ENCODE results near the gene KCTD2.

Gene KCTD2

DNA sequence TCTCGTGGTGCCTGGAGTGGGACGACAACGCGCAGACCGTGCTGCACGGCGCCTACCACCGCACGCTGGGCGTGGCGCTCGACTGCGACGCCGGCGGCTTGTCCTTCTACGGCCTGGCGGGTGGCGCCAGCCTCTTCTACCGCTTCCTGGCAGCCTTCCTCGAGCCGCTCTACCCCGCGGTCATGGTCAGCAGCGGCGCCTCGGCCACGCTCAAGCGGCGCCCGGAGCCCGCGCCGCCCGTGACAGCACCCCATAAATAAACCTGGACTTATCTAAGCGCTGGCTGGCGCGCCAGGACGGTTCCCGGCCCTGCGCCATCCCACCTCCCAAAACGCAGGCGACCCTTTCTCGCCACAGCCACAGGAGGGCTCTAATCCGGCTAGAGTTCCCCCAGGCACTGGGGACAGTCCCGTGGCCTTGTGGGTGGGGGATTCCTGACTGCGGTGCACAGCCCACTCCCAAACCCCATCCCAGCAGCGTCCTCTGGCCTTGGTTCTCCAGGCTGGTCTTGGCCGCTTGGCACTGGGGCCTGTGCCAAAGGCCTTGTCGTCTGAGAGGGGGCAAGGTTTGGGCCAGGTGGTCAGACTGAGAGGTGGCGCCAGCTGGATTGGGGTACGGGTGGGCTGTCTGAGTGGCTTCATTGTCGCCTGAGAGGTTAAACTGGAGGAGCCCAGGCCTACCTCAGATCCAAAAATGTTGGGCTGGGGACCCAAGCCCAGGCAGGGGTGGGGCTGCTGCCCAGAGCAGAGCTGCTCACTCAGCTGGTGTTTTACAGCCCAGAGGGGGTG lies 30.7 kb downstream of the KCTD2 start:
- no peak for DNase-seq (ENCODE audit: low spot score)

DNA sequence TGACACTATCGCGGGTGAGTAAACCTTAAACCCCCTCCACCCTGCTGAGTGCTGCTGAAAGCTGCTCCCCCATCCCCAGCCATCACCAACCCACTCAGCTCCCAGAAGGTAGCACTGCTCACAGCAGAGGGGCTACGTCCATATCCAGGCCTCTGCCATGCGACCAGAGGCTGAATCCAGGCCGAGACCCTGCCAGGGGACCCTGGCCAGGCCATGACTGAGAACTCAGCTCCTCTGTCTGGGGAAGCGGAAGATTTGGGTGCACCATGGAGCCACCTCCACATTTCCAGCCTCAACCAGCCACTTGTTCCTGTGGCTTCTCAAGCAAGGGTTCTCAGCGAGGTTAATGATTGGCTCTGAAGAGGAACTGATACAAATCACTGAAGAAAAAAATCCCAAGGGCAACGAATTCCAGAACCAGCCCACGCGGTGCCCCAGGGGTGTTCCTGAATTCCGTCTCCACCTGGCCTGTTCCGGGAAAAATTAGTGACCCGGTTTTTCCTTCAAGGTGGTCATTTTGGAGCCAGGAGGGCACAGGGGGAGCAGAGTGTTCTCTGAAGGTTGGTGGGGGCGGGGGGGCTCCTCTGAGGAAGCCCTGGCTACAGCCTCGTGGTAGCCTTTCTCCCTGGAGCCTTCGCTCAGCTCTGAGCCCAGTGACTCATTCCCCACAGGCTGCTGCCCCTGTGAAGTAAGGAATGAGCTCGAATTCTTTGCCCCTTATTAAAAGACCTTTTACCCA lies 31.4 kb downstream of the KCTD2 start:
- no peak for DNase-seq (ENCODE audit: low spot score)

DNA sequence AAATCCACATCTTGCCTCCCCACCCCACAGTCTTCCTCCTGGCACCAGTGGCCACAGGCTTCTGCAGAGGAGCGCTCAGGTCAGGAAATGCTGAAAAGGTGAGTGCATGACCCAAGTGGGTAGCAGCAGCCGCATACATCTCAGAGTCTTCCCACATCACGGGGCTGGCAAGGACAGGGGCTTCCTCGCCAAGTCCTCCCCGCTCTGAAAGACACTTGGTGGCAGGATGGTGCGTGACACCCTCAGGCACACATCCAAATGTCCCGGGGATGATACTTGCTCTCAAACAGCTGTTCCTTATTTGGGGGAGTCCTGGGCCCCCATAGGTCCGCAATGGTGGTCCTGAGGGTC lies 32.0 kb downstream of the KCTD2 start:
- no peak for DNase-seq (ENCODE audit: low spot score)

DNA sequence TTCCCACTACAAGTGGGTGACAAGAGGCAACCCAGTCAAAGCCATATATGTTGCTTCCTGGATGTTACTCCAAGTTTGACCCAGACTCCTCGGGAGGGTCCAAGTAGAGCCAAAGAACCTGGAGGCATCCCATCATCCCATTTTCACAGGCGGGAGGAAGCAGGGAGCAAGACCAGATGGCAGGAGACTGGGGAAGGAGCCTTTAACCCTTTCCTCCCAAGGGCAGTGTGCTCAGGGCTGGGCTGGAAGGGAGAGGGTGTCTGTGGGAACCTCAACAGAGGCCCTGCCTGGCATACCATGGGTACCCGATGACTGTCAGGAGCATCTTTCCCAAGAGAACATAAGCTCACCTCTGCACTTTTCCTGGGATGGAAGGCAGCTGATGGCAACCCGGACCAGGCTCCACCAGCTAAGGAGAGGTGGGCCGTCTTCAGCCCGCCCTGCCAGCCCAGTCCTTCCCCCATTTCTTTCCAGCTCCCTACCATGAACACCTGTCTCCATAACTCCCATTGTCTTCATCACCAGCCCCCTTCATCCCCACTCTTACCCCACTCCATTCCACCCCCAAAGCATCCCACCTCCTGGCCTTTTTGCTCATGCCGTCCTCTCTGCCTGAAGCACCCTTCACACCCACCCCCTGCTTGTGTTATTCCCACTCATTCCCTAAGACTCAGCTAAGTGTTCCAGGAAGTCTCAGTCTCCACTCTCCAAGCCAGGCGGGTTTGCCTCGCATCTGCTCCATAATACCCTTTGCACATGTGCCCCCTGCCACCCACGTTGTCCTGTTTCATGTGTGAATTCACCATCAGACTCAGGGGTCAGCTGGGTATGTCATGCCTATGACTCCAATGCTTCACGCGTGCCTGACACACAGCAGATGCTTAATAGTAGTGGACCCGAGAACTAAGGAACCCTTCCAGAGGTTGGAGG lies 34.9 kb downstream of the KCTD2 start:
- DNase-seq (ENCODE audit: low spot score), result no peak

DNA sequence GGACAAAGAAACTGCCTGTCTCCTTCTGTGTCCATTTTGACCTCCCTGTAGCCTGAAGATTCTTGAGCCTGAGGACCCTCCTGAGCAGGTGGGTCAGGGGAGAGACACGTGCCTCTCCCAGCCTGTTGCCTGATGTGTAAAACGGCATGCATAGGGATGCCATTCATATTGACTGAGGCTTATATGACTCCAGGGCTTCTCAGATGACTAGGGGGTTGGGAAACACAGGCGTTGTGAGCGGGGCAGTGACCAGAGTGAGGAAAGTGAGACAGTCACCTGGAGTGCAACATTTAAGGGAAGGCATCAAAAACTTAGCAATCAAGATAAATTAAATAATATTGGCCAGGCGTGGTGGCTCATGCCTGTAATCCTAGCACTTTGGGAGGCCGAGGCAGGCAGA lies 35.7 kb downstream of the KCTD2 start:
- DNase-seq (ENCODE audit: low spot score), result no peak

DNA sequence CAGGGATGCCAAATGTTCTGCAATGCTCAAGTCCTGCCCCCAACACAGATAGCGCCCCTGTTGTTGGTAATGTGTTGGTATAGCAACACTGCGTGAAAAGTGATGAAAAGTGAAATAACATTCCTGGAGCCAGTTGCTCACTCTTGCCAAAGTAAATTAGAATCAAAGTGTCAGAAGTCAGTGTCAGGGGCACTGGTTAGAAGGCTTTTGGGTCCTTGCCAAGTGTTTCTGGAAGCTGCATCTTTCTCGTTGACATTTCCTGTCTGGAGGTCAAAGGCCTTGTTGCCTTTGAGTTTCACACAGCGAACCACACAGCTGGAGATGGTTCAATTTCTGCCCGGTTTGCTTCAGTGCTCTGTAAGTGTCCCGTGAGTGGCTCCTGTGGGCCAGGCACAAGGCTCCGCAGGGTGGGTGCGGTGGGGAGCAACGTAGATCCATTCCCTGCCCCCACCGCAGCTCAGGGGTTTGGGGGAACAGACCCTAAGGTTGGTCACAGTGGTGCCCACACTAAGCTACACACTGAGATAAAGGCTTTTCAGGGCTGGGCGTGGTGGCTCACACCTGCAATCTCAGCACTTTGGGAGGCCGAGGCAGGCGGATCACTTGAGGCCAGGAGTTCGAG lies 37.1 kb downstream of the KCTD2 start:
- DNase-seq (ENCODE audit: low spot score), result no peak

DNA sequence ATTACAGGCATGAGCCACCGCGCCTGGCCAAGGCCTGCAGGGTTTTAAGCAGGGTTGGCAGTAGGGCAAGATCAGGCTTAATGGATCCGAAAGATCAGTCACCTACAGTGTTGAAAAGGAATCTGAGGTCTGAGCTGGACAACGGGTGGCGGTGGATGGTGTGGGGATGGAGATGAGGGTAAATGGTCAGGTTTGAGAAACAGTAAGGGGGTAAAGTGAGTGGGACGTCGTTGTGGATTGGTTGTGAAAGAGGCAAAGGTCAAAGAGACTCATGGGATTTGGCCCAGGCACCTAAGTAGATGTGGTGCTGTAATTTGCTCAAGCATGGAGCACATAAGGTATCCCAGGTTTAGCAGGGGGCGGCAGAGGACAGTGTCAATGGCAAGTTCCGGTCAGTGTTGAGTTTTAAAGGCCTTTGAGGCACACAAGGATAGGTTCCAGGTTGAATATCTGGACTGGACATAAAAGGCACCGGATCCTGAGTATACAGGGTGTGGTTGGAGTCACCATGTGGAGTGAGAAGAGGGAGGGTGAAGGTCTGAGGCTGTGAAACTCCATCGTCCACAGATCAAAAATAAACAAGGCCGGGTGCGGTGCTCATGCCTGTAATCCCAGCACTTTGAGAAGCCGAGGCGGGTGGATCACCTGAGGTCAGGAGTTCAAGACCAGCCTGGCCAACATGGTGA lies 39.6 kb downstream of the KCTD2 start:
- no peak for DNase-seq (ENCODE audit: low spot score)

DNA sequence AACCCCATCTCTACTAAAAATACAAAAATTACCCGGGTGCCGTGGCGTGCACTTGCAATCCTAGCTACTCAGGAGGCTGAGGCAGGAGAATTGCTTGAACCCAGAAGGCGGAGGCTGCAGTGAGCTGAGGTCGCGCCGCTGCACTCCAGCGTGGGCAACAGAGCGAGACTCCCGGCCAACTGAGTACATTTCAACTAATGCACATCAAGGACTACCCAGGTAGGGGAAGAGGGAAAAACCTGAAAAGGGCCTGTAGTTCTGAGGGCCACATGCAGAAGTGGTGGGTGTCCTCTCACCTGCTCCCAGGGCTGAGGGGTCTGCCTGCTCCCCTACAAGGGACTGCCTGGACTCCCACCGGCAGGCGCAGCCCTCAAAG lies 40.1 kb downstream of the KCTD2 start:
- no peak for DNase-seq (ENCODE audit: low spot score)

DNA sequence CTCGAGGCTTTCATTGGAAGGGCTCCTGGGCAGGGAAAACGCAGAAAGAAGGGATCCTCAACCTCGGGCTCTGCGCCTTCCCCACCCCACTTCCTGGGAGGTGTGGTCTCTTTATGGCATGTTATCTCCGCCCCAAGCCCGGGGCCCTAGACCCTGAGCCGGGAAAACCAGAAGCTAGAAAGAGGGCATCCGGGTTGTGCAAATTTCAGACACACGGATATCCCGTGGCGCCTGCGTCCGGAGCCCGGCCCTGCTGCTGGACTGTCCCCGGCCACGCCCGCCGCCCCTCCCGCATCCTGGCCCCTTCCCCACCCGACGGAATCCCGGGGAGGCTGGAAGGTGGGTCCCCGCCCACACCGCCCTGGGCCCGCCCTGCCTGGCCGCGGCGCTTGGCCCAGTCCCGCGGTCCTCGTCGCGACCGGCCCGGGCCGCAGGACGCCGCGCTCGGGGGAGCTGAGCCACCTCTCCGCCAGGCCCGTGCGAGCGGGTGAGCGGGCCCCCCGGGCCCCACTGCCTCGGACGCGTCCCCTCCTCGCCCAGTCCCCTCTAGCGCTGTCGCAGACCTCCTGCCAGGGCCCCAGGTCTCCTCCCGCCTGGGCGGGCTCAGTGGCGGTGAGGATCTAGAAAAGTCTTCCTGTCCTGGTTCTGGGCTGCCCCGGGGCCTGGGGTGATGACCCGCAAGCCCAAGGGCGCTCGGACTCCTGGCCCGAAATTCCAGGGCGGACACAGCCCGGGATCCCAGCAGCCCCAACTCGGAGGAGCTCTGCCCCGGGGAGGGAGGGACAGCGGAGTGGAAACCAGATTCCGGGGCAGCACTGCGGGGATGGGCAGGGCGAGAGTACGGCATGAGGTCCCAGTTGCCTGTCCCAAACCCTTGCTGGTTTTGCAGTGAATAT lies 40.8 kb downstream of the KCTD2 start, which contains the start of gene SLC16A5:
Gene SLC16A5 (plus strand): TSS at position 397 of the 896 bp plus-strand sequence. CDS start 5,683 bp downstream, outside the sequence.
- DNase-seq (ENCODE audit: low spot score), result peak; percentile 96

DNA sequence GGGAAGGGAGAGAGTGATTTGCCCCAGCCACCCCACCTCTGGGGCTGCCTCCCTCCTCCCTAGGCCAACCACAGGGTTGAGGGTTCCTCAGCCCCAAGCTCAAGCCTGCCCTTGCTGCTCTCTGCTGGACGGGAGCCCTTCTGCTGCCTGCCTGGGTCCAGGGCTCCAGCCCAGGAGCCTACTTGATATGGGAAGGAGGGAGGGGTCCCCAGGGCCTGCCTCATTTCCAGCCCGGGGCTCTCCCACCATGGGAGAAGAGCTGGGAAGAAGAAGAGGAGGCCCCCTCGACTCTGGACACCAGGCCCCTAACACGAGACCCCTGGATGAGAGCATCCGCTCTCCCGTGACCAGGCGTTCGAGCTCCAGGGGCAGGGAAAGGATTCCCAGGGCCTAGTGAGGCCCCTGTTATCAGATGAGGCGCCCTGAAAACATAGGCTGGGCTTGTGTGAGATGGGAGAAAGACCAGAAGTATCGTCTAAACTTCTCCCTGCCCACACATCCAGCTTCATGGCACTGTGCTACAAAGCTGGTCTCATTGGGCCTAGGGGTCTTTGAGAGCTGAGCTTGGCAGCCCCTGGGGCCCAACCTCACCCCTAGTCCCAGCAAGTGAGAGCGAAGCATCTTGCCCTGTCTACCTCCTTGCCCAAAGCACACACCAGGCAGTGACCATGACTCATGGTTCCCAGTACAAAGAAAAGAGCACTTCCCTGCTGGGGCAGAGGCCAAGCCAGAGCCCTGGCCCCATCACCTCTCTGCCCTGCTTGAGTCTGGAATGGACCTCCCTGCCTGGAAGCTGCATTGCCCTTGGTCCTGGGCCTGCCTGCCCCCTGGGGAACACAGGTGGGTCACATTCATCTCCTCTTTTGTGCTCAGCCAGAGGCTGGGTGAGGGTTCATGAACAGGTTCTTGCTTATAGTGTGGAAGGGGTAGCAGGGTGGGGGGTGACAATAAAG lies 41.7 kb downstream of the KCTD2 start:
- DNase-seq (ENCODE audit: low spot score), result no peak

DNA sequence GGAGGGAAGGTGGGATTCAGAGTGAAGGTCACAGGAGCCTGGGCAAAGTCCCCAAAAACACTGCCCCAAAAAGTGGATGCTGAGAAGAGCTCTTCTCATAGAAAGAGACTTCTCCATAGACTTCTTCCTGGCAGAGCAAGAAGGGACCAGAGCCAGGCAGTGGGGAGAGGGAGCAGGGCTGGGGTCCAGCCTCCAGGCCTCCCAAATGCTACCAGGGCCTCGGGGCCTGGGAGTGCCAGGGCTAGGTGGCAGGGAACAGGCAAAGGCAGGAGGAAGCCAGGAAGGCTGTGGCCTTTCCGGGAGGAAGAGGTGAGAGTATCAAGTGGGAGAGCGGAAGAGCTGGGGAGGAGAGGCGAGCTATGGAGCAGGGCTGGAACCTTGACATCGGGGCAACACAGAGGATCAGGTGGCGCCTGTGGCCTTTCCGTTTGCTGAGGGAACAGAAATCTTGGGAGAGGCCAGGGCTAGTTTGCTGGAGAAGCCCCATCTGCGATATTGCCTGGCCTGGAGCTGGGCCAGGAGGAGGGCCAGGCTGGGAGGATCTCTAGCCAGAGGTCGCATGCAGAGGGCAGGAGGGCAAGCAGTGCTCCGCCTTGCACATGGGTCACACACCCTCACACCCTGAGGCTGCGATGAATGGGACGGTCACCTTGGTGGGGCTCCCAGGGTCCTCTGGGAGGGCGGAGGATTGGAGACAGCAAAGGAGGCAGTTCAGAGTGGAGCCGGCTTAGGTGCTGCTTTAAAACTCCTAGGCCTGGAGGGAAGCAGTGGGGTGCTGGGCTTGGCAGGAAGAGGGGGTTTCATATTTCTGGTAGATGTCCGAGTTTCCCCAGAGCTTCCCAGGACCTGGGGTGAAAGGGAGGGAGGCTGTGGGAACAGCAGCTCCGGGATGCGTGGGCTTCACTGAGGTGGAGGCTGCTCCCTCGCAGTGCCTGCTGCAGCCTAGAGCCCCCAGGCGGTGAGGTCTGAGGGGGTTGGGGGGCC lies 44.1 kb downstream of the KCTD2 start:
- DNase-seq (ENCODE audit: low spot score), result no peak

DNA sequence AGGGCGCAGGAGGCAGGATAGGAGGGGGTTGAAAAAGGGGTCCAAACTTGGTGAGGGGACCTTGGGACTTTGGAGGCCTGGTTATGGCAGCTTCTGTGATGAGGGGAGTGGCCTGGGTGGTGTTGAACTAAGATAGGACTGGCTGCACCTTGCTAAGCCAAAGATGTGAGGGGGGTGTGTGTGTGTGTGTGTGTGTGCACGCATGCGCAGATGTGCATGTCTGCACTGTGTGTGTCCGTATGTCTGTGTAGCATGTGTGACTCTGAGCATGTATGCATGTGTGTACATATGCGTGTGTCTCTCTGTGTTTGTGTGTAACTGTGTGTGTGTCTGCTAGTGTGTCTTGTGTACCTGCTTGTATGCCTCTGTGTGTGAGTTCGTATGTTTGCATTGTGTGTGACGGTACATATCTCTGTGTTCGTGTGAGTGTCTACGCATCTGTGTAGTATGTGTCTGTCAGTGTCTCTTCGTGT lies 44.9 kb downstream of the KCTD2 start:
- DNase-seq (ENCODE audit: low spot score), result no peak

DNA sequence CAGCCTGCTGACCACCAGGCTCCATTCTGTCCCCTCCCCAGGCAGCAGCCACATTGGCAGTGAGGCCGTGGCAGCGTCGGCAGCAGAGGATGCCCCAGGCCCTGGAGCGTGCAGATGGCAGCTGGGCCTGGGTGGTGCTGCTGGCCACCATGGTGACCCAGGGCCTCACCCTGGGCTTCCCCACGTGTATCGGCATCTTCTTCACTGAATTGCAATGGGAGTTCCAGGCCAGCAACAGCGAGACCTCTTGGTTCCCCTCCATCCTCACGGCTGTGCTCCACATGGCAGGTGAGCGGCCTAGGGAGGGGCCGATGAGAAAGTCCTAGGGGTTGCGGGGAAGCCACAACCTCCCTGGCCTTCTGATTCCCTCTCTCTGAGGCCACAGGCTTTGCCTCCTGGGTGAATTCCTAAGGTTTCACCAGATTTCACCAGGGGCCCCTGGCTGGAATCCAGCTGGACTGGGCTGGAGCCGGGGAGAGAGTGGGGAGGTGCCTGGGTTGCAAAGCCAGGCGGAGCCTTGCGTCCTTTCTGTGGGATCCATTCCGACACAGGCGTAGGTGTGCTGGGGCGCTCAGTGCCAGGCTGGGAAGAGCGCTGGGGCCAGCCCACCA lies 46.6 kb downstream of the KCTD2 start:
- DNase-seq (ENCODE audit: low spot score), result no peak

DNA sequence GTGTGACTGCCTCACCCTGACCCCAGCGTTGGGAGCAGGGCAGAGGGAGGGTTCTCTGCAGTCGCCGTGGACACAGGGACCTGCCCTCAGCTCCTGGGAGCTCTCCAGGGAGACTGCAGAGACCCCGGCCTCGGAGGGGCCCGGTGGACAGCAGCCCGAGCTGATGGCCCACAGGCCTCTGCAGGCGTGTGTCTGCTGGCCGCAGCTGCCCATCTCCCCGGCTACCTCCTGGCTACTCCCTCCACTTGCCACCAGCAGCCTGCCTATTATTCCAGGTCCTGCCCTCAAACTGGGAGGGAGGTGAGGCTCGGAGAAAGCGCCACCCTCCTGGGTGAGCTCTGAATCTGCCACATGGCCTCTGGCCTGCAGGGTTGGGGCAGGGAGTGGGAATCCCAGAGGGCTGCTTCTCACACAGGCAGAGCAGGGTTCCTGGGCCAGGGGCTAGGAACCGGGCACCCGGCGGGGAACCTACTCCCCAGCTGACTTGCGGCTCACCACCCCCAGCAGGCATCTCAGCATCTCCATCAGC lies 47.9 kb downstream of the KCTD2 start:
- DNase-seq (ENCODE audit: low spot score), result no peak

DNA sequence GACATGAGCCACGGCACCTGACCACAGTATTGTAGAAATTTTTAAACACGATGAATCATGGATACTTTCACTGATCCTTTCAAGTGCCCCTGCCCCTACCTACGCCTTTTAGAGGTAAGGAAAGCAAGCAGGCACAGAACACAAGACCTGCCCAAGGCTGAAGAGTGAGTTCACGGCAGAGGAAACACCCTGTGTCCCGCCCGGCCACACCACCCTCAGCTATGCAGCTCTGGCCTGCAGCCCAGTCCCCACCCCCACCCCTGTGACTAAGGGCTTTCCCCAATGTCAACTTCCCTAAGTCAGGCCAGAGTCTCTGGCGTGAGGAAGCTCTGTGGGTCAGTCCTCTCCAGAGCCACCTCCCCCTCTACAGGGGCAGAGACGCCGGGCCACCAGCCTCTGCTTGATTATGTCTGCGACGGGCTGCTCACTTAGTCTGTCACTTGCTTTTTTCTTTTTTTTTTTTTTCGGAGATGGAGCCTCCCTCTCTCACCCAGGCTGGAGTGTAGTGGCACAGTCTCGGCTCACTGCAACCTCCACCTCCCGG lies 49.1 kb downstream of the KCTD2 start:
- peak; percentile 71 for DNase-seq (ENCODE audit: low spot score)

DNA sequence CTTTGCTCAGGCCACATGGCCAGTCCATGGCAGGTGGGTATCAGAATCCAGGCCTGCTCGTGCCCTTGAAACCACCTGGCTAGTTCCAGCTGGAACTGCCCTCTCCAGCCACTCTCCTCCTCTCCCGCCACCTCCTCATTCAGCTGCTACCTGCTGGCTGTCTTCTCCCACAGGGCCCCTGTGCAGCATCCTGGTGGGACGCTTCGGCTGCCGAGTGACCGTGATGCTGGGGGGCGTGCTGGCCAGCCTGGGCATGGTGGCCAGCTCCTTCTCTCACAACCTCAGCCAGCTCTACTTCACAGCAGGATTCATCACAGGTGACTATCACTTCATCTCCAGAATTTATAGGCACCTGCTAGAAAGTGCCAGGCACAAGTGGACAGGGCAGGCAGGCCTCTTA lies 50.8 kb downstream of the KCTD2 start:
- DNase-seq (ENCODE audit: low spot score), result no peak

DNA sequence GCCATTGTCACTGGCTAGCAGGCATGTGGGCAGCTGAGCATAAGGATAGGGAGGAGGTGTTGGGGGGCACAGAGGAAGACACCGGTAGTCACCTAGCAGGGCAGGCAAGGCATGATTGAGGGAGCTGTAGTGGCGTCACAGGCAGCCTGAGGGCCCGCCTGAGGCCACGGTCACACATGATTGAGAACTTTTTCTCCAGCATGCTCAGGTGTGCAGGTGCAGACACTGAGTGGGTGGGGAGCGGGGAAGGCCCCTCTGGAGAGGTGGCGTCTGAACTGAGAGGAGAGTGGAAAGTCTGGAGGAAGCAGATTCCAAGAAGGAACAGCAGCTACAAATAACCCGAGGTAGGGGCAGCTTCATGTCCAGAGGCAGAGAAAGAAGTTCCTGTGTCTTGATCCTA lies 51.8 kb downstream of the KCTD2 start:
- no peak for DNase-seq (ENCODE audit: low spot score)

Measured in iPS-NIHi11 (cell line).